Measurements from ENCODE around the gene GUCY1A2.

GRCh38 chr11:106939157-106939556, 79.1 kb downstream of the GUCY1A2 start:
- TF ChIP-seq CTCF (conservative IDR thresholded peaks at IDR 0.05): no peak
- no peak for TF ChIP-seq ZFX (IDR thresholded peaks at IDR 0.05)
